GM20431 (cell line): ENCODE data around the gene SHISA5.

Source experiments
- in situ Hi-C: fragments of 300-500 bp; cut with MseI, MboI; formaldehyde crosslinking; loops from one replicate; pipeline ENCODE4 v1.15.0; 2020; ENCODE audit warnings: low sequenced_read_pairs; ENCODE audit not compliant: unreplicated experiment

SHISA5 gene

GRCh38 chr3:48420561-48420960, 83.4 kb downstream of the SHISA5 start:
- in situ Hi-C loops = no loop called here

GRCh38 chr3:48419597-48419996, 84.4 kb downstream of the SHISA5 start:
- in situ Hi-C loops = no loop called here

DNA sequence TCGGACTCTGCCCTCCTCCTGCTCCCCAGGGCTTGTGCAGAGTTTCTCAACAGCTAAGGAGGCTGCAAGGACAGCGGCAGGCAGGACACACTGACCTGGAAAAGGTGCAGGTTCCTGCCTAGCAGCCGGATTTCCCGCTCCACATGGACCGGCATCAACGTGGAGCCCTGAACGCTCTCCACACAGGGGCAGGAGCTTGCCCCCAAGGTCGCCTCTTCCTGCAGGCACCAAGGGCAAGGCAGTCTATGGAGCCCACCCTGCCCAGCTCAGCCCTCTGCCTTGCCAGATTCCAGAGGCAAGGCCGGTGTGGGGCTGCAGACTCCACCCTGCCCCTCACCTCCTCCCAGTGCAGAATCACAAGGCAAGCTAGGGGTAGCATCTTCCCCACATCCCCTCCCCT, 84.8 kb downstream of the SHISA5 start:
- in situ Hi-C loops = no loop called here

DNA sequence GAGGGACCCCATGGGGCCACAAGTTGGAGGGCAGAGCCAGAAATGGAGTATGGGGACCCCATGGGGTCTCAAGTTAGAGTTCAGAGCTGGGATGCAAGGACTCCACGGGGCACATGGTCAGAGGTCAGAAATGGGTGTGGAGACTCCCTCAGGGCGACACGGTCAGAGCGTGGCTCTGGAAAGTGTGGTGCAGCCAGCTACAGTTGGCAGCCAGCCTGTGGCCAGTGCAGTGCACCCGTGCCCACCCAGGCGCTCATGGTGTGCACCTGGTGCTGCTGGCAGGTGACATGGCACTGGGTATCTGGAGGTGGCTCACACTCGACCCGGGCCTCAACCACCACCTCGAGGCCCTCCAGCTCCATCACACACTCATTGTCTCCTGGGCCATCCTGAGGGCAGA, 85.3 kb downstream of the SHISA5 start:
- in situ Hi-C loops = no loop called here

DNA sequence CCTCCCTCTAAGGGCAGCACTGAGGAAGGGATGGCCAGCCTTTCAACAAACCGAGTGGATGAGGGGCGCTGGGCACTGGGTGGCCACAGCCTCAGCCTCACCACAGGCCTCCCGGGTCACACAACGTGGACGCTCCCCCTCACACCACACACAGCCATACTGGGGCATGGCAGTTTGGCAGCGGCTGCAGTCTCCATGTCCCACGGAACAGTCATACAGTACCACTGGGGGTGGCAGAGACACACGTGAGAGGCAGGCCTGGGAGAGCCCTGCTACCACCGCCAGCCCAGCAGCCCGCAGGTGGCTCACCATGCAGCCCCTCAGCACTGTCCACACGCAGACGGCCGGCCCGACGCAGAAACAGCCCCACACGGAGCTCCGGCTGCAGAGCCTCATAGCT, 85.8 kb downstream of the SHISA5 start:
- in situ Hi-C loops = no loop called here
